ENCODE results near the gene PLXNA4. TPM values are rescaled to one million over a fixed set of nuclear protein-coding genes. Genes with fewer than 3 reads are reported as not detected.

PLXNA4 gene
- total and polyA plus RNA-seq, 4 donors, result 0.04 to 1.1 (median 0.41) TPM

- 10% methylated on average over 20 of the region's 20 CpGs for WGBS
- no peak overlapping the region for H3K4me3 ChIP-seq (ENCODE audit: low read depth in 1 of 3, low read length in 3 of 3)
- H3K9me3 ChIP-seq (ENCODE audit: control insufficient read depth in 4 of 4, low read length in 3 of 4), result no peaks in the 10 kb centered on the region
- H3K27me3 ChIP-seq (ENCODE audit: control insufficient read depth in 4 of 4, insufficient read depth in 4 of 4, low read length in 3 of 4), result peaks cover 0 to 5% (median 0%) of the 10 kb centered on the region in 4 donors
- no peaks in the 10 kb centered on the region for H3K36me3 ChIP-seq (ENCODE audit: control insufficient read depth in 4 of 4, insufficient read depth in 3 of 4, low read depth in 1 of 4, low read length in 3 of 4)
- H3K9ac ChIP-seq (ENCODE audit: low read depth in 1 of 2, low read length in 2 of 2), result no peak overlapping the region
- no peak overlapping the region for H3K27ac ChIP-seq (ENCODE audit: low read depth in 1 of 2, low read length in 2 of 2)
- TF ChIP-seq RXRA (IDR thresholded peaks at IDR 0.05), result no peak
- peak; percentile 92 to 96 for TF ChIP-seq RAD21 (IDR thresholded peaks at IDR 0.05)
- TF ChIP-seq FOXA2 (IDR thresholded peaks at IDR 0.05), result peak; percentile 3
- peak; percentile 93 for TF ChIP-seq CTCF (IDR thresholded peaks at IDR 0.05; ENCODE audit: low read depth, low read length, missing input control)
- TF ChIP-seq YY1 (IDR thresholded peaks at IDR 0.05), result no peak
- no peak for TF ChIP-seq HNF4G (IDR thresholded peaks at IDR 0.05)
- no peak for TF ChIP-seq REST (IDR thresholded peaks at IDR 0.05)
- H3K4me1 ChIP-seq (ENCODE audit: control insufficient read depth in 4 of 4, insufficient read depth in 4 of 4, low read length in 3 of 4), result peaks cover 0 to 16% (median 8%) of the 10 kb centered on the region in 4 donors
- DNase-seq (ENCODE audit: low spot score), result peak; percentile 82
These were observed 257.6 kb downstream of the PLXNA4 start for GRCh38 chr7:132318352-132319318.

GRCh38 chr7:132317701-132318351 is 258.4 kb downstream of the PLXNA4 start:
- Histone ChIP-seq H3K36me3 (ENCODE audit: control insufficient read depth in 4 of 4, insufficient read depth in 3 of 4, low read depth in 1 of 4, low read length in 3 of 4) (no peaks in the 10 kb centered on the region), H3K27ac (ENCODE audit: low read depth in 1 of 2, low read length in 2 of 2) (no peak overlapping the region), H3K4me3 (ENCODE audit: low read depth in 1 of 3, low read length in 3 of 3) (no peak overlapping the region), H3K9ac (ENCODE audit: low read depth in 1 of 2, low read length in 2 of 2) (no peak overlapping the region), H3K9me3 (ENCODE audit: control insufficient read depth in 4 of 4, low read length in 3 of 4) (no peaks in the 10 kb centered on the region), H3K4me1 (ENCODE audit: control insufficient read depth in 4 of 4, insufficient read depth in 4 of 4, low read length in 3 of 4) (peaks cover 0 to 16% (median 8%) of the 10 kb centered on the region in 4 donors), H3K27me3 (ENCODE audit: control insufficient read depth in 4 of 4, insufficient read depth in 4 of 4, low read length in 3 of 4) (peaks cover 0 to 5% (median 0%) of the 10 kb centered on the region in 4 donors)
- 70% methylated on average over 7 of the region's 7 CpGs for WGBS
- DNase-seq (ENCODE audit: low spot score), result no peak
- TF ChIP-seq NR2F2 (IDR thresholded peaks at IDR 0.05), result no peak
- TF ChIP-seq RAD21 (IDR thresholded peaks at IDR 0.05), result no peak
- no peak for TF ChIP-seq ATF3 (IDR thresholded peaks at IDR 0.05)
